Measurements from ENCODE around the gene UBQLN4. TPM values are rescaled to one million over a fixed set of nuclear protein-coding genes. Genes with fewer than 3 reads are reported as not detected.

The UBQLN4 gene
- total and polyA plus RNA-seq, 9 of the 15 experiments (the other 6 are each of a cell fraction or from before 2014, with no cell fraction given) = 13.5 to 65.5 (median 37.0) TPM

GRCh38 chr1:156082309-156083091 is 28.9 kb upstream of the UBQLN4 start, which contains the start of gene MEX3A (continued):
- no peak for TF ChIP-seq ZNF76 (CRISPR knock-in tag; IDR thresholded peaks at IDR 0.05; ENCODE audit: borderline replicate concordance)
- no peak for TF ChIP-seq ZNF444 (CRISPR knock-in tag; IDR thresholded peaks at IDR 0.05)
- TF ChIP-seq, protein P1, sequence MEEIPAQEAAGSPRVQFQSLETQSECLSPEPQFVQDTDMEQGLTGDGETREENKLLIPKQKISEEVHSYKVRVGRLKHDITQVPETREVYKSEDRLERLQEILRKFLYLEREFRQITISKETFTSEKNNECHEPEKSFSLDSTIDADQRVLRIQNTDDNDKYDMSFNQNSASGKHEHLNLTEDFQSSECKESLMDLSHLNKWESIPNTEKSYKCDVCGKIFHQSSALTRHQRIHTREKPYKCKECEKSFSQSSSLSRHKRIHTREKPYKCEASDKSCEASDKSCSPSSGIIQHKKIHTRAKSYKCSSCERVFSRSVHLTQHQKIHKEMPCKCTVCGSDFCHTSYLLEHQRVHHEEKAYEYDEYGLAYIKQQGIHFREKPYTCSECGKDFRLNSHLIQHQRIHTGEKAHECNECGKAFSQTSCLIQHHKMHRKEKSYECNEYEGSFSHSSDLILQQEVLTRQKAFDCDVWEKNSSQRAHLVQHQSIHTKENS (CRISPR knock-in tag; IDR thresholded peaks at IDR 0.05) = no peak
- TF ChIP-seq ZBTB7A (IDR thresholded peaks at IDR 0.05; ENCODE audit: borderline replicate concordance, control insufficient read depth, low read depth, low read length) = peak; percentile 99
- TF ChIP-seq PTTG1 (tag; IDR thresholded peaks at IDR 0.05; ENCODE audit: low read depth) = no peak
- TF ChIP-seq E2F8 (IDR thresholded peaks at IDR 0.05; ENCODE audit: low read depth, partially characterized antibody) = no peak
- TF ChIP-seq ZNF232 (CRISPR knock-in tag; IDR thresholded peaks at IDR 0.05) = no peak
- no peak for TF ChIP-seq LARP7 (IDR thresholded peaks at IDR 0.05)
- TF ChIP-seq, protein P2, sequence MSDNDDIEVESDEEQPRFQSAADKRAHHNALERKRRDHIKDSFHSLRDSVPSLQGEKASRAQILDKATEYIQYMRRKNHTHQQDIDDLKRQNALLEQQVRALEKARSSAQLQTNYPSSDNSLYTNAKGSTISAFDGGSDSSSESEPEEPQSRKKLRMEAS (CRISPR knock-in tag; IDR thresholded peaks at IDR 0.05) = peak; percentile 59; the same call in 1 of the 2 replicates
- TF ChIP-seq EGR1 (conservative IDR thresholded peaks at IDR 0.05) = no peak
- TF ChIP-seq ZFP30 (CRISPR knock-in tag; IDR thresholded peaks at IDR 0.05; ENCODE audit: borderline replicate concordance) = no peak
- no peak for TF ChIP-seq RBM25 (IDR thresholded peaks at IDR 0.05; ENCODE audit: low read depth, low read length, severe bottlenecking)
- TF ChIP-seq ZNF277 (CRISPR knock-in tag; IDR thresholded peaks at IDR 0.05; ENCODE audit: borderline replicate concordance) = no peak
- no peak for TF ChIP-seq PHB (CRISPR knock-in tag; IDR thresholded peaks at IDR 0.05)
- TF ChIP-seq BCOR (IDR thresholded peaks at IDR 0.05) = no peak
- no peak for TF ChIP-seq MTA3 (IDR thresholded peaks at IDR 0.05; ENCODE audit: borderline replicate concordance)
- no peak for TF ChIP-seq ZNF561 (CRISPR knock-in tag; conservative IDR thresholded peaks at IDR 0.05)
- peak; percentile 83 to 94 for TF ChIP-seq MAZ (CRISPR knock-in tag; conservative IDR thresholded peaks at IDR 0.05 in 1 of 2, IDR thresholded peaks at IDR 0.05 in 1 of 2)
